NOMO-1 treated with DMSO at 0.1 percent for 48 hours (cell line): ENCODE results near the gene PMVK.
"Not testable (repeated sequence)": the region's sequence is repeated elsewhere in the genome, so short reads cannot be mapped to it uniquely, and the experiment has no call there.

Experiments used
- DNase-seq: peaks from one replicate; lab custom pipeline; 2025; ENCODE audit not compliant: unreplicated experiment; lab: John Stamatoyannopoulos, UW

Gene PMVK

GRCh38 chr1:154936555-154937084 is at the start of gene PMVK:
Gene PMVK (minus strand): TSS chr1:154936719. CDS start chr1:154936685, 34 bp downstream.
- peak; percentile 93 for DNase-seq

GRCh38 chr1:154983776-154984466 is 47.4 kb upstream of the PMVK start:
- no peak for DNase-seq

DNA sequence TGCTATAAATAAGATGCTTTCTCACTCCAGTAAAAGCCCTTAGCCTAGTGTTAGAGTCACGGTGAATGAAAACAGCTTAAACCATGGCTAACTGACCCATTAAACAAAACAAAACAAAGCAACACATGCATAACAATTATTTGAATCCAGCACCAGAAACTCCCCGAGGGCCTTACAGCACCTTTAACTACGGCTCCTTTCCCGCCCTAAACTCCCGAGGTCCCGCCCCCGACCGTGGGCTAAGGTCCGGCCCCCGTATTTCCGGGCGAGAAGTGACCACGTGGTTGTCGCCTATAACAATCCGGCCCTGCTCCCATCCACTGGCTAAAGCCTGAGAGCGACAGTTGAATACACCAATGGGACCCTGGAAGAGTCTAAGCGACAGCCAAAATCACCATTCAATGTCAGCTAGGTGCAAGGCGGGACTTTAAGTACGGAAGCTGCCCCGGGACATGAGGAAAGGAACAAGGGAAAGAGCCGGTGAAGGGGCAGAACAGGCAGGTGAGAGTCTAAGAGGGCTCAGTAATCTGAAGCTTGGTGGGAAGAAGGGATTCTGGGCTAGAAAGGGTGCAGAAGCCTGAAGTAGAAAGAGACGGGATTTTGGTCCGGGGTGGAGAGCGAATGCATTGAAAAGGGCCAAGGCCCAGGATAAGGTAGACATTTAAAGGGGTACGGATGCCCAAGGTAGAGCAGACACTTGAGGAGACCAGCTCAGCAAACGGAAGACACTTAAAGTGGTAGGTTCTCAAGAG is 46.6 kb upstream of the PMVK start, which contains the start of gene FLAD1:
TSS of gene FLAD1 (plus strand) at position 448 of the 752 bp plus-strand sequence. CDS start 351 bp downstream, outside the sequence.
- peak; percentile 100 for DNase-seq

- DNase-seq, result no peak
Measured at GRCh38 chr1:154982341-154982740, 45.8 kb upstream of the PMVK start.

DNA sequence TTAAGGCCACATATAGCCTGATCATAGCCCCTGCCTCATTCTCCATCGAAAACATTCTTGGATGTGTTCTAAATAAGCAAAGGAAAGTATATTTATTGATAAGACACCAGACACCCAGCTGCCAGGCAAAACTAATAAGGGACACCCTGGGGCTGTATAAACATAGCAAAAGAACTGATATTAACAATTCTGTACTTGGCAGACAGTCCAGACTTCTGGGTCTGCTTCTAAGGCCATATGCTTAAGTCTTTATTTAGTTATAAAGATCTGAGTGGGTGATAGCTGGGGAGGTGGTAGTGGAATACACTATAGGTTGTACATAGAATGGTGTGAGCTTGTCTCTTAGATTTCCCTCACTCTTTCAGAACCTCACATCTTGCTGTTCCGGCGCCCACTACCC is 41.8 kb upstream of the PMVK start:
- DNase-seq, result no peak

DNA sequence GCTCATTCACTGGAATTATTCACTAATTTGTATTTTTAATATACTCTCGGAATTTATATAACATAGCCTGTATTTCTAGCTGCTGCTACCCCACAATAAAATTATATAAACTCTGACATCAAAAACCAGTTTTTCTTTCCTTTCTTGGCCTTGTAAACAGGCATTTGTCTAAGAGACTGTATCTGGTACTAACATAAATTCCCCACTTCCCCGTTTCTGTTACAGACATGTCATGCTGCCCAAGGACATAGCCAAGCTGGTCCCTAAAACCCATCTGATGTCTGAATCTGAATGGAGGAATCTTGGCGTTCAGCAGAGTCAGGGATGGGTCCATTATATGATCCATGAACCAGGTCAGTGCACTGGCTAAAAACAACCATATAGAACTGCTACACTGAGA is 41.2 kb upstream of the PMVK start:
- DNase-seq, result not testable (repeated sequence)

- DNase-seq, result peak; percentile 41
Measured at GRCh38 chr1:154975409-154976059, 39.0 kb upstream of the PMVK start.

DNA sequence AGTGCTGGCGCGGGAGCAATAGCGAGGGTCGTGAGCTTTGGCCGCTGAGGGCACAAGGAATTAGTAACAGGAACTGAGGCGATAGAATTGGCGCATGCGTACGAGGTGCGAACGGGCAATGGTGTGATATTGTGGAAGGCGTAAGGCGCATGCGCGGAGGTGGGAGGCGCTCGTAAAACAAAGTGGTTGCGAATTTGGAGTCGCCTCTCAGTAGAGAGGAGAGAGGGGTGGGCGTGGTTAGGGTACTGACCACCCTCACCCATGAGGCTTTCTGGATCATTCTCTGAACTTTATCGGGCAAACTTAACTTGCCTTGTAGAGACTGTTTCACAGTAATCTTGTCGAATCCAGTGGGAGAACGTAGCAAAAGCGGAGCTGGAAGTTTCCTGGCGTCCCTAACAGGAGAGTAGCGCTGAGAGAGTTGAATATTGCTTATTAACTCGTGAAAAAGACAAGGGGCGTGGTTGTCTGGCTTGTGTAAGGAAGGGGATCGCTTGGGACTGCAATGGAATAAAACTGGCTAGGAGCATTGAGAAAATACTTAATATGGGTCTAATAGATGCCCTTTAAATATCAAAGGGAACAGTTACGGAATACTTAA is 38.4 kb upstream of the PMVK start:
- peak; percentile 97 for DNase-seq

DNA sequence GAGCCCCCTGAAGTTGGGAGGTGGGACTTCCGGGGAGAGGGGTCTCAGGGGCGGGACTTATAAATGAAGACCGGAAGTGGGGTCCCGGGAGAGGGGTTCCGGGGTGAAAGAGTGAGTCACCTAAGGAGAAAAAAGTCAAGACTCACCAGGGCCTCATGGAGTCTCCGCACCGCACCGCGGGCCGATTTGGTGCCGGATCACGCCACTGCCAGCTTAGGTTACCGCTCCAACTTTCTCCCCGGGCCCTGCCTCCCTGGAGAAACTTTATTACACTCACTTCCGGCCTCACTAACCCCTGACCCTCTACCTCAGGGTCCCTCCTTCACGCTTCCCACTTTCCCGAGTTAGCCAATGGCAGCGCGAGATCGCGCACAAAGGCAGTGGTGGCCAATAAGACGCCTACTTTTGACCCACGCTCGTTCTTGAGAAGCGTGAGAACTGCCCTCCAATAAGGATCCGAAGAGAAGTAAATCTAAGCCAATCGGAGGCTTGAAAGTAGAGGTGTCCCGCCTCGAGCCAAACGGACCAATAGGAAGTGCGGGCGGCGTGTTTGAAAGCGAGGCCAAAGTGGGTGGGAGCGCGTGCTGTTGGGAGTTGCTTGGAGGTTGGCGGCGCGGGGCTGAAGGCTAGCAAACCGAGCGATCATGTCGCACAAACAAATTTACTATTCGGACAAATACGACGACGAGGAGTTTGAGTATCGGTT is 37.7 kb upstream of the PMVK start, which contains the start of gene CKS1B:
TSS of gene CKS1B (plus strand) at position 580 of the 706 bp plus-strand sequence. CDS start at position 645, 65 bp downstream.
- peak; percentile 100 for DNase-seq

GRCh38 chr1:154973344-154974101 is 37.0 kb upstream of the PMVK start:
- DNase-seq, result peak; percentile 95

- no peak for DNase-seq
Measured at GRCh38 chr1:154972517-154973343, 36.2 kb upstream of the PMVK start.

GRCh38 chr1:154972213-154972516 is 35.6 kb upstream of the PMVK start:
- no peak for DNase-seq

DNA sequence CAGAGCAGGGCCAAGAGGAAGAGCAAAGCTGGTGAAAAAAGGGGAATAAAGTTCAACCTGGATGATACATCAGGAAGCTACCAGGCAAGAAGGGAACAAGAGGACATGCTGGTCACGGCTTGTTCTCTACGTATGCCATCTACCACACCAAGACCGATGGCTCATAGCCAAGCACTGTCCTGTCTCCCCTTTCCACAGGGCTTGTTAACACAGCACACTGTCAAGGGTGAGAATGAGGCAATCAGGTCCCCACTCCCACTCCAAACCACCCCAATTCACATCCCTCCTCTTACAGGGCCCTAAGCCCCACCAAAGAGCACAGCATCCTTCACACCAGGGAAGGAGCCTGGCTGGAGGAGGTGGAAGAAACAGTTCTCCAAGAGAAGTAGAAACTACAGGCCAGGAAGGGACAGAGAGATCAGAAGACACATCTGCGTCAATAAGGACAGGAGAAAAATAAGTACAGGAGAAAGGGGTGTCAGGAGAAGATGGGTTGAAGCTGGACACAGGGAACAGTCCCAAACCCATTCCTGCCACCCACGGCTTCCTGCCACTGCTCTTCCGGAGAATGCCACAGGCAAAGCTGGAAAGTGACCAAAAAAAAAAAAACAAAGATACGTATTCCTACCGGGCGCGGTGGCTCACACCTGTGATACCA is 35.0 kb upstream of the PMVK start:
- DNase-seq, result no peak

DNA sequence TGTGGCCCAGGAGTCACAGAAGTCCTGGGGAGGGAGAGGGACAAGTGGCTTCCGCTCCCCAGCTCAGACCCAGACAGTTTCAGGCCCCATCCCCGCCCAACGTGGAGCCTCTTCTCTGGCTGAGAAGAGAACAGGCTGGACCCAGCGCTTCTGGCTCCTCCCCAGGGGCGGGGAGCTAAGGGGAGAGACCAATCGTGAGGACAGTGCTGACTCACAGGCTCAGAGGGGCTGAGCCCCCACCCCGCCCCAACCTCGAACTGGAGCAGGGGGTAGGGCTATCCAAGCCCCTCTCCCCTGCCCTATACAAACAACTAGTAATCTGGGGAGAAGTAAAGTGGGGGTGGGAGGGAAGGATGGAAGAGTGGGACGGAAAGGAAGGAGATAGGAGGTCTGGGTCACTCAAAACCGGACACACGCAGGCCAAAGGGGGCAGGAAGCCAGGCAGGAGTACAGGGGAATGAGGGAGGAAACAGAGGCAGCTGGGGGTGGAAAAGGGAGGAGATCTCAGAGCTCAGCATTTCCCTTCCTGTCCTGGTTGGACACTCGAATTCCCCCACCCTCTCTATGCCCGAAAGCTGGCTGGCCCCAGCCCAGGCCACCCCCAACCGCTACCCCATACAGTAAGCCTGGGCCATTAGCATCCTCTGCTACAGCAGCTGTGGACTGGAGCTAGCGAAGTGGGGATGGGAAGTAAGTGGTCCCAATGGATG is 34.3 kb upstream of the PMVK start, which contains the start of gene SHC1:
TSS of gene SHC1 (minus strand) at position 117 of the 710 bp plus-strand sequence. CDS start 221 bp downstream, outside the sequence.
- no peak for DNase-seq

DNA sequence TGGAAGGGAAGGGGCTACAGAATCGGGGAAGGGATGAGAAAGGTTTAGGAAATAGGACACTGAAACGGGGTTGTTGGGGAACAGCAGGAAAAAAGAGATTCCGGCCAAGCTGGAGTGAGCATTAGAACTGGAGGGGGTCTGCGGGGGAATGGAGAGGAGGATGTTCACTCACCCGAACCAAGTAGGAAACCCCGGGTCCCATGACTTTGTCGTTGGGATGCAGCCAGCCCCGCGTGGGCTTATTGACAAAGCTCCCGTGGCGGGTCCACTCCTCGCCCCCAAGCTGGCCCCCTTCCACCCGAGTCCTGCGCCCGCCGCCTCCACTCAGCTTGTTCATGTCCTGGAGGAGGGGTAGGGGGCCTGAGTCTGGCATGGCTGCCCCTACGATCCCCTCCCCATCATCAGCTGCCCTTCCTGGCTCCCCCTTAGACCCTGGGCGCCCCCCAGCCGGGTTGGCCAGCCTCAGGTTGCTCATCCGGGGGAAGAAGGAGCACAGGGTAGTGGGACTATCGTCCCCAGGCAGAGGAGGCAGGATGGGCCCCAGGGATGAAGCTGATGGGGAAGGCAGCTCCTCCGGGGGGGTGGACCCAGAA is 33.4 kb upstream of the PMVK start:
- no peak for DNase-seq

GRCh38 chr1:154969246-154969645 is 32.7 kb upstream of the PMVK start:
- DNase-seq, result no peak

GRCh38 chr1:154968731-154969130 is 32.2 kb upstream of the PMVK start:
- no peak for DNase-seq
